ENCODE results near the gene IMMP1L.

IMMP1L gene

DNA sequence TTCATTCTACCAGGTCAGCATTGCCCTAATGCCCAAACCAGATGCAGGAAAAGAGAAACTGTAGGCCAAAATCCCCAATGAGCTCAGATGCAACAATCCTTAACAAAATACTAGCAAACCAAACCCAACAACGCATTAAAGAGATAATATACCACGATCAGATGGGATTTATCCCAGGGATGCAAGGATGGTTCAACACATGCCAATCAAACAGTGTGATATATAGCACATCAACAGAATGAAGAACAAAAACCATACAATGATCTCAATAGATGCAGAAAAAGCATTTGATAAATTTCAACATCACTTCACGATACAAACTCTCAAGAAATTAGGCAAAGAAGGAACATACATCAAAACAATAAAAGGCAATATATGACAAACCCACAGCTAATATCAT lies 45.0 kb downstream of the IMMP1L start:
- no peak for DNase-seq

DNA sequence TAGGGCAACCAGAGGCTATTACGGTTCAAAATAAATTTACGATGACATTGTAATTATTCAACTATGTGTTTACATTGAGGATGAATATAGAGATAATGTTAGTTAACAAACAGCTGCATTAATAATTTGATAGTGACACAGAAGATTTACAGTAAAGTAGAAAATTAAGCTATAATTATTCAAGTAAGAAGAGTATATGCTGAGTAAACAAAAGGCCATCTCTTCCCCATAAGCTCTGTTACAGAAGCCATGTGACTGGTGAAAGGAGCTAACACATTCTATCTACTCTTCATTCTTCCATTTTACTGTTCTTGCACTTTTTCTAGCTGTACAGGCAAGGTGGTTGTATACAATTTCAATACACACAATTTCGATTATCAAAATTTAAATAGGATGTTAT lies 54.2 kb downstream of the IMMP1L start:
- DNase-seq = no peak

GRCh38 chr11:31450841-31451240 lies 58.6 kb downstream of the IMMP1L start:
- no peak for DNase-seq

- DNase-seq = no peak
These were observed 60.4 kb downstream of the IMMP1L start for GRCh38 chr11:31449040-31449439.

- DNase-seq = no peak
These were observed 63.8 kb downstream of the IMMP1L start for GRCh38 chr11:31445621-31446020.

DNA sequence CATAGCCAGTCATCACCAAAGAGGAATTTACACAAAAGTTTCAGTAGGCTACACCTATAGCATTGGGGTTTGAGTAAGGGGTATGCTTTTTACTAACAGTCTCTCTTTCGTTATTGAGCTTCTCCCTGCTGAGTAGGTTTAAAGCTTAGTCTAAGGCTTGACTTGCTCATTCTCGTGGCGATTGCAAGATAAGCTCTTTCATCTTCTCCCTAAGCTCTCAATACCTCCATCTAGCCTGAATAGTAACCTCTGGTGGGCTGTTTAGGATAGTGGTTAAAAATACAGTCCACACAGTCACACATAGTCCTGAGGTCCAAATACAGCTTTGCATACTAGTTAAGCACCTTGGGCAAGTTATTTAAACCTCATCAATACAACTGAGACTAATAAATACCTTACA lies 65.6 kb downstream of the IMMP1L start:
- no peak for DNase-seq

DNA sequence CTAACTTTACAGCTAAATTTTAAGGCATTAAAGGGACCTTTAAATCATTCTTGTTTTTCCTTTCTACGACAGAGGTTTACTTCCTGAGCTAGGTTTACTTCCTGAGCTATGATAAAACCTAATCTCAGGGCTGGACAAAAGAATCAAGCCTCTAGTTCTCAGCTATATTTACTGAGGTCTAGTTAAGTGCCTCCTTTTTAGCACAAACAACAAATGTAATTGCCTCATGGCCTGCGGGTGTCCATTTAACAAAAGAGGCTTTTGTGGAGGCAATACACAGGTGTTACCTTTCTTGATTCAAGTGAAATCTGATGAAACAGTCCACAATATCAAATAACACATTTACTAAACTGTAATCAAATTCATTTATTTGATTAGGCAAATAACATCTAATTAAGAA lies 67.3 kb downstream of the IMMP1L start:
- no peak for DNase-seq

GRCh38 chr11:31441296-31441695 lies 68.1 kb downstream of the IMMP1L start:
- DNase-seq = no peak

DNA sequence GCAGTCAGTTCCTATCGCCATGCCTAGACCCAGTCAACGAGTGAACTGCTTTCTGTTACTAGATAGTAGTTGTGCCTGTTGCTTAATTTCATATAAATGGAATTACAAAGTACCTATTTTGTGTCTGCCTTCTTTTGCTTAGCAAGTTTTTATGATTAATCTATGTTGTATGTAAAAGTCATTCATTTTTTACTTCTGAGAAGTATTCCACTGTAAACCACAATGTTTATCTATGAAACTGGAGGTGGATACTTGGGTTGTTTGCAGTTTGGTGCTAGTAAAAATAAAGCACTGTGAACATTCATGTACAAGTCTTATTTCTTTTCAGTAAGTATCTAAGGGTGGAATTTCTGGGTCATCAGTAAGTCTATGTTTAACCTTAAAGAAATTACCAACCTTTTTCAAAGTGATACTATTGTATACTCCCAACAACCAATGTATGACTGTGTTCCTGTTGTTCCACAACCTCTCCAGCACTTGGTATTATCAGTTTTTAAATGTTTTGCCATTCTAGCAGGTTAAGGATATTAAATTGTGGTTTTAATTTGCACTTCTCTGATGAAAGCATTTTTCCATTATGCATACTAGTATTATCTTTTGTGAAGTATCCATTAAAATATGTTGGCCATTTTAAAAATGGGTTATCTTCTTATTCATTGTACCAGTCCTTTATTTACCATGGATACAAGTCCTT lies 71.5 kb downstream of the IMMP1L start:
- no peak for DNase-seq

DNA sequence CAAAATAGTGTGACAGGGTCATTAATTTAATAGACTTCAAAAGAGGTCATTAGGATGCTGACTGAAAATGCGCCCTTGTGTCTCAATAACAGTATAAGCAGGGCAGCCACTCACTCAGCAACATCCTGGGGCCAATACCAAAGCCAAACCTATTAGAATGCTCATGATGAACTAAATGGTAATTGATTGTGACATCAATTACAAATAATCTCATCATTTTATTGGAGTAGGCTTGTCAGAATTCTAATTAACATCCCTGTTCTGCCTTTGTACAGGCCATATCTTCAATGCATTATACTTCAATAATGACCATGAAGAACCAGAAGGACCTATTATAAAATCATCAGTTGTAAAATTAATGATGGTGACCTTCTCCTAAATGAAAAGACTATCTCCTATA lies 75.6 kb downstream of the IMMP1L start:
- no peak for DNase-seq

DNA sequence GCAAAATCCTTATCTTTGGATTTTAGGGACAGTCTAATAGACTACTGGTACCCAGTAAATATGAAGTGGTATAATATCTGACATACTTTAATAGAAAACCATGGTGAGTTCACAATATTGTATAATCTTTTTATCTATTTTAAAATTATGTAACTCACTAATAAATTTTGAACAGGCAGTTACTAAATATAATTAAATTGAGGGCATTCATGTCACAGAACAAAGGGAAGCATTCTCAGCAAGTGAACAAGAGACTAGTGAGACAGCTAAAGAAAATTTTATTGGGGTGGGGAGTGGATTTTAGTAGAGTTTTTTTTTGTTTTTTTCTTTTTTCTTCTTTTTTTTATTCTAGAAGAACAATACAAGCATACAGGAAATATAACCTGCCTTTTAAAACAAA lies 84.8 kb downstream of the IMMP1L start:
- DNase-seq = no peak

- DNase-seq = no peak
These were observed 86.7 kb downstream of the IMMP1L start for GRCh38 chr11:31422703-31423102.

- no peak for DNase-seq
These were observed 87.6 kb downstream of the IMMP1L start for GRCh38 chr11:31421820-31422219.

GRCh38 chr11:31419669-31420068 lies 89.8 kb downstream of the IMMP1L start:
- no peak for DNase-seq

DNA sequence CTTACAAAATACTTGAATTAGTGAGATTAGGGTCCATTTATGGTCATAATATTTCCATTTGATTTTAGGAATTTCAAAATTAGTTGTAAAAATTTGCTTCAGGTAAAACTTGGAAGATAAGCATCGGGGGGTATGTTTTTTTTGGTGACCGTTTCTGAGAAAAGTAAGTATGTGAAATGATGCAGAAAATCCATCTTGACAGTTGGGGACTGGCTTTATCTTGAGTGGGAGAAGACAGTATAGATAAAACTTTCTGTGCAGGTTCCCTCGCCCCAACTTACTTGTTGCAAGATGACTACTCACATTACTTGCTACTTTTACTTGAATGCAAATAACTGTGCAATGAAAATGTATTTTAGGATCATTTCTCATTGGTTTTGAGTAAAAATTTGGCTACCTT lies 90.3 kb downstream of the IMMP1L start:
- no peak for DNase-seq

- DNase-seq = no peak
These were observed 91.6 kb downstream of the IMMP1L start for GRCh38 chr11:31417816-31418215.

GRCh38 chr11:31417357-31417756 lies 92.1 kb downstream of the IMMP1L start:
- DNase-seq = no peak

GRCh38 chr11:31415435-31415834 lies 94.0 kb downstream of the IMMP1L start:
- DNase-seq = no peak

DNA sequence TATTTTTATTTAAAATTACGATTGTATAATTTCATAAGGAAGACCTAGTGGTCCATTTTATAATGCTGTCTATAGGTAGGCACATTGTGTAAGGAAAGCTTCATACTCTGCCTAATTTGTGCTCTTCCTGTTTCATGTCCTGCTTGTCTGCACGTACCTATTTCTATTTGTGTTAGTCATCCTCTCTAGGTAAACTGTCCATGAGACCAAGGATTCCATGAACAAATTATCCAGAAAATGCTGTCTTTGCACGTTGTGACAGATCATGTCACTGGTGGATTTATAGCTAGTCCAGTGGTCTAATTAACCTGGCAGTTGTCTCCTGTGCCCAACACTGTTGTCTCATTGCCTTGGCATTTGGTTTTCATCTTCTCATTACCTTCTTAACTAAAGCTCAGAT lies 95.1 kb downstream of the IMMP1L start:
- DNase-seq = no peak

DNA sequence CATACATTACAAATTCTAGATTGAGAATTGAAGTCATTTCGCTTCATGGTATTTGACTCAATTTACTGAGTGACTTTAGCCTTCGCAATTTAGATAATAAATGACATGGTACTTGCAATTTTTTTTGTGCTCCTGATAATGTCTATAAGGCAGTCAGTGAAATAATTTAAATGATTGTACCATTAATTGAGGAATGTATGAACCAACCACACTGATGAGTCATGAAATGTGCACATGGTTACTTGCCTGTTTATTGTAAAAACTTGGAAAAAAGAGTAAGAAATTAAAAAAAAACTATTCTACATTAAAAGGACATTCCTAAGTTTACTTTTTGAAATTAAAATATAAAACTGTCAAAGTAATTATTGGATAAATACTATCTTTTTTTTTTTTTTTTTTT lies 96.5 kb downstream of the IMMP1L start:
- no peak for DNase-seq

DNA sequence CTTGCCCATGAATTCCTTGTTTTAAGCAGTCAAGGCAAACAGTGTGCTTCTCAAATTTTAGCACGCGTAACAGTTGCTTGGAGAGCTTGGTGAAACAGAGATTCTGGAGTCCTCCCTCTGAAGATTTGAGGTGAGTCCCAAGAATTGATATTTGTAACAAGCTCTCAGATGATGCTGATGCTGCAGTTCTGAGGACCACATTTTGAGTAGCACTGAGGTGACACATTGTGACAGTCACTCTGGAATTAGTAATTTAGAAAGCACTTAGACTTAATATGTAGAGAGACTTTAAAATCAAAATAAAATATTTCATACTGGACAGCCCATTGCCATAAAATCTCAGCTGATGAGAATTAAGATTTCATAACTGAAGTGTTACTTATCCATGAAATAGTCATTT lies 101.2 kb downstream of the IMMP1L start:
- DNase-seq = no peak

- no peak for DNase-seq
These were observed 104.8 kb downstream of the IMMP1L start for GRCh38 chr11:31404614-31405013.

GRCh38 chr11:31397239-31397834 lies 112.1 kb downstream of the IMMP1L start:
- DNase-seq = no peak

DNA sequence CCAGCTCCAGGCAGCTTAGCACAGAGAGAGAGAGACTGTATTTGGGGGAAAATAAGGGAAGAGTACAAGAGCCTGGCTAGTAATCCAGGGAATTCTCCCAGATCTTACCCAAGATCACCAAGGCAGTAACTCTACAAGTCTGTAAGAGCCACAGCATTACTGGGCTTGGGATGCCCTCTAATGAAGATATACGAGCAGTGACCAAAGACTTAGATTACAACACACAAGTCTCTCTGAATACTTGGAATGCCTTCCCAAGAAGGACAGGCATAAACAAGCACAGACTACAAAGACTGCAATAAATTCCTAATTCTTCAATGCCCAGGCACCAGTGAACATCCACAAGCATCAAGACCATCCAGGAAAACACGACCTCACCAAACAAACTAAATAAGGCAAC lies 122.0 kb downstream of the IMMP1L start:
- DNase-seq = no peak

DNA sequence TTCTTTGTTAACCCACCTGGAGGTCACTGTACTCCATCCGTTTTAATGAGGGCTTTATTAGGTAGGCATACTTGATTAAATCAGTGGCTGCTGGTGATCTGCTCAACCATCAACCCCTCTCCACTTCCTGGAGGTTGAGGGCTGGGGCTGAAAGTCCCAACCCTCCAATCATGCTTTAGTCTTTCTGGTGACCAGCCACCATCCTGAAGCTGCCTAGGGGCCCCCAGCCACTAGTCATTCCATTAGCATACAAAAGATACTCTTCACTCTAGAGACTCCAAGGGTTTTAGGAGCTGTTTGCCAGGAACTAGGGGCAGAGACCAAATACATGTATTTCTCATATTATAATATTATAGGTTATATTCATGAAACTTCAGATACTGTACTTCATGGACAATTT lies 126.3 kb downstream of the IMMP1L start:
- no peak for DNase-seq
